Measurements from ENCODE around the gene EID2.

EID2 gene

DNA sequence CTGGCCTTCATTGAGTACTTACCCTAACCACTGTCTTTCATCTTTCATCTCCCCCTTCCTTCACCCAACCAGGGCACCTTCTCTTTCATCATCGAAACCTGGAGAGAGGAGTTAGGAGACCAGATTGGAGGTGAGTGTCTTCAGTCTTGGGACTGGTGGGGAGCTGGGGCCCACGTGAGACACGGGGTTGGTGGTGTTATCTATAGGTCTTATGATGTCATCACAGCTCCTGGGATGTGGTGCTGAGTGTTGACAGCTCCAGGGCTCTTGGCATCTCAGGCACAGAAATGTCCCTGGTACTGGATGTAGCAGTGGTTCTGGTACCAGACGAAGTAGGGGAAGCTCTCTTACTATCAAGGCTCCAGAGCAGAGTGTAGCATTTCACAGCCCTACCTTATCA is 39.4 kb downstream of the EID2 start:
- DNase-seq, result no peak

GRCh38 chr19:39499932-39500331 is 40.0 kb downstream of the EID2 start:
- no peak for DNase-seq

GRCh38 chr19:39498798-39499642 is 40.9 kb downstream of the EID2 start, which contains the start of gene DLL3:
Gene DLL3 (plus strand): TSS chr19:39498947. CDS start chr19:39498975, 28 bp downstream.
- DNase-seq, result peak; percentile 68

DNA sequence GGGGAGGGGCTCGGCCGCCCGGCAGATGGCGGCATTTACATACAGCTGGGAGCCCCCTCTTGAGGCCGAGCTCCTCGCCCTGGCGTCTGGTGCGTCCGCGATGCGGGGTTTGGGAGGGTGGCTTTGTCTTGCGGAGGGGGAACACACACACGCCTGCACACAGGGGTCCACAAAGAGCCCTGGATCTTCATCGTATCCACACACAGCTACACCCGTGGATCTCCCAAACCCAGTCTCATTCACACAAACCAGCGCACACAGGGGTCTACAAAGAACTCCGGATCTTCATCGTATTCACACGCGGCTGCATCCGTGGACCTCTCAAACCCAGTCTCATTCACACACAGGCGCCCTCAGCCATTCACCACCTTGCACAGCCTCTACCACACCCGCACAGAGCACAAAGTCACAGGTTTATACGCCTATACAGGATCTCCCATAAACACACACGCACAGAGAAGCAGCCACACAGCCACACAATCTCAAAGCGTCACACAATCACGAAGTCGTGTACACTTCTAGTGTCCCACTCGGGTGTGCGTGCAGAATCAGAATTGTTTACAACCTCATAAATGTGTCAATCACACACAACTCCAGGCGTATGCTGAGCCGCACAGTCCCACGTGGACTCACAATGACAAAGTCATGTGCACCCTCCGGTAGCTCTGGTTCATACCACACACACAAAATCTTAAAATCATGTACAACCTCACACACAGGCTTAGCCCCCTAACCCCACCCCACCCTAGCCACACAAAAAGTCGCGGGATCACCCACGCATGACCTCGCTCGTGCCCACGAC is 41.8 kb downstream of the EID2 start:
- peak; percentile 96 for DNase-seq

DNA sequence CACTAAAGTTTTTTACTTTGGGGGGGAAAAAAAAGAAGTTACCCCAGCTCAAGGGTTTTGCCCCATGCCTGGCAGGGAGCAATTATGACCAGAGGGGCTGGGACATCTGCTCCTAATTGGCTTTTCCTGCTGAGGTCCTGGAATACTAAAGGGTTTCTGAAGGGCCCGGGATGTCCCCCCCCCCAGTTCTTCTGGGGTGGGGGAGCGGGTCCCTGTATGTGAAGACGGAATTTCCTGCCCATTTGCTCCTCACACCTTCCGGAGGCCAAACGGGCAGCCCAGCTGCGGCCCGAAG is 42.3 kb downstream of the EID2 start:
- no peak for DNase-seq

GRCh38 chr19:39496063-39496462 is 43.9 kb downstream of the EID2 start:
- DNase-seq, result no peak

DNA sequence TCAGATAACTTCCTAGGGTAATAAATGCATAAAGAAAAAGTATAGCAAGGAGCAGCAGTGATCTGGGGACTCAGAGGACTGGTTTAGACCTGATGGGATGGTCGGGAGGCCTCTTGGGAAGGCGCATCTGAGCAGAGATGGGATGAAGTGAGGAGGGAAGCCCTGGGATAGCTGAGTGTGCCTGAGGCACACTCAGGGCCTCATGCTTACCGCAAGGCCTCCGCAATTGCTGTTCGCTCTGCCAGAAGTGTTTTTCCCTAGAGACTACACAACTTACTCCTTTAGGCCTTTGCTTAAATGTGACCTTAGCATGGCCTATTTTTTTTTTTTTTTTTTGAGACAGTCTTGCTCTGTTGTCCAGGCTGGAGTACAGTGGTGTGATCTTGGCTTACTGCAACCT is 45.3 kb downstream of the EID2 start:
- DNase-seq, result no peak

DNA sequence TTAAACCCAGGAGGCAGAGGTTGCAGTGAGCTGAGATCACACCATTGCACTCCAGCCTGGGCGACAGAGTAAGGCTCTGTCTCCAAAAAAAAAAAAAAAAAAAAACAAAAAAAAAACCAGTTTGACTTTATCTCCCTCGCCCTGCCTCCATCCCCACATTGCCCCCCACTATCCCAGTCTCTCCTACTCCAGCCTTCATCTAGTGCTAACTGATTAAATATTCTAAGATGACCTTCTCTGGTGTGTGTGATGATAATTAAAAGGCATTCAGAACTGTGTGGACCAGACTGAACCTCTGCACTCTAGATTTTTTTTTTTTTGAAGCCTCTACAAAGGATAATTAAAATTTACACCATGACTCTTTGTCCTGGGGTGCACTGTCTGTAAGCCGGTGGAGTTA is 47.2 kb downstream of the EID2 start:
- no peak for DNase-seq

DNA sequence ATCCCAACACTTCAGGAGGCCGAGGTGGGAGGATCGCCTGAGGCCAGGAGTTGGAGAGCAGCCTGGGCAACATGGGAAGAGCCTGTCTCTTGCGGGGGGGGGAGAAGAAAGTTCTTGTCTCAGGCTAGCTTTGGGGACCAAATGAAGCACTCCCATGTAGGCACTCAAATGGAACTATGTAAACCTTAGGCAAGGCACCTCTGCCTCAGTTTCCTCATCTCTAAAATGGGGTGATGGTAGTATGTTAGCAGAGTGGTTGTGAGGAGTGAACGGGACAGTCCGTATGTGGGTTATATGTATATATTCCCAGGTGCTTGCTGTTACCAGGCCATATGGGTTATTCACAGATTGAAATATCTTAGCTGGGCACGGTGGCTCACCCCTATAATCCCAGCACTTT is 47.7 kb downstream of the EID2 start:
- DNase-seq, result no peak

GRCh38 chr19:39489756-39490155 is 50.2 kb downstream of the EID2 start:
- no peak for DNase-seq
